ELR (cell line): ENCODE measurements around the gene NR2F2.

ENCODE experiments used
- DNase-seq: peaks from one replicate; pipeline ENCODE4 v3.0.0-alpha.2; 2015; ENCODE audit warnings: low read depth

NR2F2 gene

DNA sequence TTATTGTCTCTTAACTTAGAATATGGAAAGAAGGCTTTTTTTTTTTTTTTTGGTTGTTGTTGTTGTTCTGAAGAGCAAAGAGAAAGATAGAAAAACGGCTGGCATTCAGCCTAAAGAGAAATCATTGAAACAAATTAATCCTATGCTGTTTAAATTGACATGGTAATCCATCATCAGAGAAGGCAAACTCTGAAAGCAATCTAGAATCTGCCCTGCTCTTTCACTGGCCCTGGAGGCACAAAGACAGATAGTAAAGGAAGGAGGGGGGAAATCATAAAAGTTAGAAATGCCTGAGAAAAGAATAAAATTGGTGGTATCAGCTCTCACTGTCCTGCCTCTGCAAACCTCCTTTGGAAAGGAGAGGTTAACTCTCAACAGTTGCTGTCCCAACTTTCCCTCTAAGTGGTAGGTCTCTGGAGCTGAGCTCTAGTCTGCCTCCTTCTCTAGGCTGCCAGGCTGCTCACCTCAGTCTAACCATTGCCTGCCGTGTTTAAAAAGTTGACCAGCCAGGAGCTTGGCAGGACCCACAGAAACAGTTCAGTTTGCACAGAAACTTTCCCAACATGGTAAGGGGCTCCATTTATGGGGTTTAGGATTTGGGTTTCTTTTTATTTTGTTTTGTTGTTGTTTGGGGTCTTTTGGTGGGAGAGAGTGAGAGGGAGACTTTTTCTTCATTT lies 13.4 kb upstream of the NR2F2 start:
- no peak for DNase-seq

DNA sequence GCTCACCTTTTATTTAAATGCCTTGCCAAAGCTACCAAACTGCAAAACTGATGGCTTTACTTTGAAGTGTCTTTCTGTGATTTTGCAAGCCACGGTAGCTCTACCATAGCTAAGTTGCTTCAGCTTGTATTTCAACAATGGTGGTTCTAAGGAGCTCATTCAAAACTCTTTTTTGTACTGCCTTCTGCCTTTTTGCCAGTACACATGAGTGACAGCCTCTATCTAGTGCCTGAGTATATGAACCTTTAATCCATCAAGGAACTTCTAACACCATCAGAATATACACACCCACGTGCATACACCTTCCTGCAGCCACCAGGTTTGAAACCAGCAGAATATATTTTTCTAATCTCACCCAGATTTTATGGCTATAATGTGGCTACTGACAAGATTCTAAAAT lies 10.4 kb upstream of the NR2F2 start:
- no peak for DNase-seq

DNA sequence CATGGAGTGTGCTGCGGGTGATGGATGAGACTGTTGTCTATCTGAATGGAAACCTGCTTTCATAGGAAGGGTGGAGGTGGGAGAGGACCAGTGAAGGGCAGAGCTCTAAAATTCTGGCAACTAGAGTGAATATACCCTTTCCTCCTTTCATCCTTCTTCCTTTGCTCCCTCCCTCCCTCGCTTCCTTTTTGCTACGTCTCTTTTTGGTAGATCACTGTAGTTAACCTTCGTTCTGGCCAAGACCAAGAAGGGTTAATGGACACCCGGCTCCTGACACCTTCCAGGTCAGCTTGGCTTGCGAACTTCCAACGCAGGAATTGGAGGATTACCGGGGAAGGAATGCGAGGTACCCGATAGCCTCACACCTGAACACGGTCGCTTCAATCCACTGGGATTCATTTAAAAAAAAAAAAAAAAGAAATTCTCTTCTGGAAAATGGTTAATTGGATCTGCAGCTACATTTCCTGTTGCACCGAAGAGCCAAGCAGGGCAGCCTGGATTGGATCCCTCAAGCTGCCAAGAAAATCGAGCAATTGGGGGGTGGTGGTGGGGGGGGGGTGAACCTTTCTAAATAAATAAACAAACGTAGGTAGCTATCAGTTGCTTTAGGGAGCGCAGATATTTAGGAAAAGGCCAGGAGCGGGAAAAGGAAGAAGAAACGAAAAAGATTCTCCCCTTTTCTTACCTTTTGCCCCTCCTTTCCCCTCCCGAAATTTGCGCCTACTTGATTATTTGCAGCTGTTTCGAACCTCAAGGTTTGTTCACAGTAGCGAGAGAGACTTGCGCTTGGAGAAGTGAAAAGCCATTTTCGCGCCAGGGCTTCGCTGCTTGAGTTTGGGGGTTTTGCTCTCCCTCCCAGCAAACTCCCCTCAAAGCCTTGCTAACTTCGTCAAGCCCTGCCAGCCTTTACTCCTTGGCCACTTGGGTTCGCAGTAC lies 9.5 kb upstream of the NR2F2 start:
- DNase-seq: no peak

DNA sequence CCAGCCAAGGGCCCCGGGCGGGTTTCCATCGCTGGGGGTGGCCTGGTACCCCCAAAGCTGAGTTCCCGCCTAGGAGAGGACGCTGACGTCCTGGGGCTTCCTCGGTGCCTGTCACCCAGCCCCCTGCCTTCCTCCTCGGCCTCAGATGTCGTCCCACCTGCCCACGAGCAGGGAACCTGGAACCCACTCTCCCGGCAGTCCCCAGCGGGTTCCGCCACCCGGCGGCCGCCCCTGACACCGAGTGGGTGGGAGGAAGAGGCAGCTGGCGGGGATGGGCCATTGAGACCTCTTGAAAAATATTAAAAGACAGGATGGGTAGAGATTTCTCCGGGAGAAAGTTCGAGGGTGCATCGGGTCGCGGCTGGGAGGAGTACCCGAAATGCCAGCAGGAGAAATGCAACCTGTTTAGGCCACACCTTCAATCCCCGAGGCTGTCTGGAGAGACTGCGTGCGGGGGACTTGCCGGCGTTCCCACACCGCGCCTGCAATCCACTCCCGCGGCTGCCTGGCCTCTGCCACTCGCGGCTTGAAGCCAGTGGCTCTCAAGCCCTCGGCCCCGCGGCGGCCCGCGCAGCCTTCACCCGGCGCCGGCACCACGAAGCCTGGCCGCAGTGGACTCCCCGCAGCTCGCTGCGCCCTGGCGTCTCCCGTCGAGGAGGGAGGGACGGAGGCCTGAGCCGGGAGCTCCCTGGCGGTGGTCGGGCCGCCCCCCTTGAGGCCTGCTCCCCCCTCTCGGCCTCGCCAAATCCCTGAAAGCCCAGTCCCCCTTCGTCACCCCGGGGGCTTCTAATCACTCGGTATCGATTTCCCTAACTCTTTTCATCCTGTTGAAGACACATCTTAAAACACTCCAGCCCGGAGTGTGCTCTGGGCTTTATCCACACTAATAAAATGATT lies 8.6 kb upstream of the NR2F2 start:
- peak; percentile 37 for DNase-seq

DNA sequence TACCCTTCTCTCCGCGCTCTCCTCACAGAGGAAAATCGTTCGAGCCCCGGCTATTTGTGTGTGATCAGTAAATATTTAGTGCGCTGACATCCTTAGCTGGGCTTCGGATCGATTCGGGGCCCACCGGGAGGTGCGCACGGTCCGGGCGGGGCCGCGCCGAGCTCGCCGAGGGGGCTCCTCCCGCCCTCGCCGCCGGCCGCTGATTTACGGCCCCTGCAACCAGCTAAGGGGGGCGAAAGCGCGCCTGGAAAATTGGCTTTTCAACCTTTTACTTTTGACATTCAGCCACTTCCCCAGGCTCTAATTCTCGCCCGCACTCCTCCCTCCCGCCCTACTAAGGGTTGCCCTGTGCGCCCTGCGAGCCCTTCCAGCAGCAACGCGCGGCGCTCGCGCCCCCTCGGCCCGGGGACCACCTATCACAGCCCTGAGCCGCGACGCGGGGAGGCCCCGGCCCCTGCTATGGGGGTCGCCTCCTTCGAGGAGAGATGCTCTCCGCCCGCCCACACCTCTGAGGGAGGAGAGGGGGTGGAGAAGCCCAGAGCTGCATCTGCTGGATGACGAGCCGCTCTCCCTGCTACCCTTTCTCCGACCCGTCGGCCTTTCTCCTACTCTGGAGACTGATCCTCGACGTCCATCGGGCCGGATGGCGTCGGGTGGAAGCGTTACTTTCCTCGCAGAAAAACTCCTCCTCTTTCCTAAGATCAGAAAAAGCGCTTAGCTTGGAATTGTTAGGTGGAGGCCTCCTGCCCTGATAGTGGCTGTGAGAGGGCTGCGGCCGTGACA lies 7.8 kb upstream of the NR2F2 start:
- DNase-seq: no peak

DNA sequence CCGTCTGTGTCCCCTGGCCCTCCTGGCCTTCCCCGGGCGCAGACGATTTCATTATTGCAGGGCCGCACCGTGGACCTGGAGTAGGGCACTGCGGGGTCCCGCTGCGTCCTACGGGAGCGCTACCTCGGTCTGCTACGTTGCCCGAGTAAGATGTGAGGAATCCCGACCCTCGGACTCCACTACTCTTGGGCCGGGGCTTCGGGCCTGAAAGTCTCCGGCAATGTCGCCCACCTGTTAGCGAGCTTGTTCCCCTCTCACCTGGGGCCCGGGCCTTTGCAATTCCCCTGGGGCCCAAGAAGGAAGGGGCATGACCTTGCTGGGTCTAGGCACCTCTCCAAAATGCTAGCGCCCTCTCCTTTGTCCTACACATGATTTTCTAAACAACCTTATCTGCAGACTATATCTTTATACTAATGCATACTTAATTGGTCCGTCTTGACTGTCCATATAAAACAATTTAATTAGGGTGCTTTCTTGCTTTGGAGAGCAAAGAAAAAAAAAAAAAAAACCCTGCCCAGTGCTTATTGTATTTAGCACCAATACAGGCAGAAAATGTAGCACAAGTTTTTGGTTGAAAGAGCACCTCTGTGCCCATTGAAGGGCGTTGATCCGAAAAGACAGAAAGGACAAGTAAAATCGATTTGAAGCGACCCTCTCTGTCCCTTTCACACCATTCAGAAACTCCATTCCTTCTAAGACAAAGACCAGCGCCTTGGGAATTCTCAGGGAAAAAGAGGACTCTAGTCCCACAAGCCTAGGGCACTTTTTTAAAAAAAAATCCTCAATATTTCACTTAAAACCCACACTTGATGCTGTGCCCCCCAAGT lies 7.0 kb upstream of the NR2F2 start:
- DNase-seq: no peak

DNA sequence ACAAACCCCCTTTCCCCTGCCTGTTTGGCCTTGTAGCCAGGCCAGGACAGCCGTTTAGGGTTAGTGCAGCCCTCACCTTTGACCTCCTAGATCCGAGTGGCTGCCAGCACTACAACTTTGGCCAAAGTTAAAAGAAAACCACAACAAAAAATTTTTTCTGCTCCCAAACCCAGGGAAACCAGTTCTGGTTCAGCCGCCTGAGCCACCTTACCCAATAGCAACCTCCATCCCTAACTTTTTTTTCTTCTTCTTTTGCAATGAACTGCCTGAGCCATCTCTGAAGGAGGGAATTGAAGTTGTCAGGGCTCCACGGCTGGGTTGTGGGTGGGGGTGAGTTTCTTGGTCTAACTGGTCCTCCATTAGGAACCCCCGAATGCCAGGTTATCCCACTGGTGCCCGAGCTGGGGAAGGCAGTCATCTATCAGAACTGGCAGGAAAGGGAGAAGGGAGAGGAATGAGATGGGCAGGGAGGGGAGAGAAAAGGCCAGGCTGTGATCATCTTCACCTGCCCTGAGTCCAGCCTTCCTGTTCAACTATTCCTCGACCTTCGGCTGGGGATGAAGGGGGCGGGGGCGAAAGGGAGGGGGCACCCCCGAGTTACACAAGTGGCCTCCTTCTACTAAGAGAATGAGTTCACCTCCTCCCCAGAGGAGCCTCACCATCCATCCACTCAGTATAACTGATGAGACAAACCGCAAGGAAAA lies 6.2 kb upstream of the NR2F2 start:
- peak; percentile 23 for DNase-seq

DNA sequence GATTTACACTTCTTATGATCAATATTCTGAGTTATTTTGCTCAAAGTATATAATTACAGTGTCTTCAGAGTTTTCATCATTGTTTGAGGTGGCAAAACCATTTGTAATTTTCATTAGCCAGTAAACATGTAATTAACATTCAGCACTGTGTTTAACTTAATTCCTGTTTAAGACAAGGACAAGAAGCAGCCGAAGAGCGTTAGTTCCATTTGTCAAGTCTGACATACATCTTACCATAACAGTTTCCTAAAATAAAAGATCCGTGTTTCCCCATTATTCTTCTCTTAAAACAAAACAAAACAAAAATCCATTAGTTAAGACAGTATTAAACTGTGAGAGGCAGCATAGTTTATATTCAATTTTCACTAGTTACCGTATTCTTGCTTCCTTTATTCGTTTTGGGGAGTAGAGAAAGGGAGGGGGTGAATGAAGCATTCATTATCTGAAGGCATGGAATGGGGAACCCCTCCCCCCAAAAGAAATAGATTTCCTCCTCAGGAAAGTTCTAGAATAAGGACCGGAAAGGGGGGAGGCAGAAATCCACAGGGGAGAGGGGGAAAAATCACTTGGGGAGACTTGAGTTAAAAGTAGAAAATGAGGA lies 5.5 kb upstream of the NR2F2 start:
- no peak for DNase-seq

DNA sequence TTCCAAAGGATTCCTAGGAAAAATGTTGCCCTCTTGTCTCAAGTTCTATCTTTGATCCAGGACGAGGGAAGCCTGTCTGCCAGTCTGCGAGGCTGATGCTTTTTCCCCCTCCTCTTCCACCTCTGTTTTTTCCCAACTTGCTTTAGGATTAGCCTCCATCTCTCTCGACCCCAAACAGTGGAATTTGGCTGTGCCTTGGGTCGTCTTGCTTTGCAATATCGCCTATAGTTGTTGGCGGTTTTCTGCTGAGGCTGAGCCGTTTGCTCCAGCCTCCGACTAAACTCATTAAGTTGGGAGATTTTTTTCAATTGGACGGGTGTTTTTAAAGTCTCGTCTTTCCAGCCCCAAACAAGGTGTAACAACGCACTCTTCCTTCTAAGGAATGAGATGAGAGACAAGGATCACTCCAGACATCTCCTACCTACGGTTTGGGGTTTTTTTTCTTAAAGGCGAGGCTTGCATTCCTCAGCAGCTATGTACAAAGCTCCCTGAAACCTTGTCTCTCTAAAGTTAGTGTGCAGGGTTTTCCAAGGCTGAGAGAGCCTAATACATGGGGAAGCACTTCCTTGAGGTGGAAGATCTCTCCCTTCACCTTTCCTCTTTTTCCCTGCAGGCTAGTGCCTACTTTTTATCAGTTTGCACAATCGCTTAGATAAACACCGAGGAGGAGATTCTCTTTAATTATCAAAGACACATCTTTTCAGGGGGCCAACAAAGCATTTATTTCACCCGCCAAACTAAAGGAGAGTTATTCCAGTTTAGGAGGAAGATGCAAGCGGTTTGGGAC lies 4.8 kb upstream of the NR2F2 start:
- peak; percentile 61 for DNase-seq

DNA sequence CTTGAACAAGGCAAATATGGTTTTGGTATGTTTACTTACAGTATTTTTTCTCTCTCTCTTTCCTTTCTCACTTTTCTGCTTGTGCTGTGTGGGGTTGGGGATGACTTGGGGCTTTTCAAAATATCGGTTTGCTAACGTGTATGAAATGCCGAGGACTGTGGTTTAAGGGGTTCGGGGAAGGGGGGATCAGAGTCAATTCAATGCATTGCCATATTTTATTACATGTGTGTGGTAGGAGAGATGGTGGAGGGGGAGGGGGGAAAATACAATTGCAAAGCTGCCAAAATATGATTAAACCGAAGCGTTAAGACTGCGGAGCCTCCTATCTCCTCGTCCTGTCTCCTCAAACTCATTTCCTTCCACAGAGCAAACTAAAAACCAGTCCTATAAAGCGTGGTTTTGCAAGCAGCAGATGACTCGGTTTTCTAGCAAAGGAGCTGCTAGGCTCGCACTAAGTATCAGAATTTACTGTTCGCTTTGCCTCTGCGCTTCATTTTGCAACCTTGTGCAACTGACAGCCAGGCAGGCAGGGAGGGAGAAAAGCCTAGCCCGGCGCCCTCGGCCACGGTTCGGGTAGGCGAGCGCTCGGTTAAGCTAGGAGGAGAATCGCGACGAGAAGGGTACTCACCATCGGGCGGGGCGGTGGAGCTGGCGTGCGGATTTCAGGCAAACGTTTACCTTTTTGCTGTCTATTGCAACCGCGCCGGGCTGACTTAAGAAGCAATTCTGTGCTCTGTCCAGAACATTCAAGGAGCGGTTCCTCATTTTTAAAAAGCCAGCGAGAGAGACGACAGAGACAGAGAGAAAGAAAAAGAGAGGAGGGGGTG lies 4.0 kb upstream of the NR2F2 start:
- peak; percentile 69 for DNase-seq

DNA sequence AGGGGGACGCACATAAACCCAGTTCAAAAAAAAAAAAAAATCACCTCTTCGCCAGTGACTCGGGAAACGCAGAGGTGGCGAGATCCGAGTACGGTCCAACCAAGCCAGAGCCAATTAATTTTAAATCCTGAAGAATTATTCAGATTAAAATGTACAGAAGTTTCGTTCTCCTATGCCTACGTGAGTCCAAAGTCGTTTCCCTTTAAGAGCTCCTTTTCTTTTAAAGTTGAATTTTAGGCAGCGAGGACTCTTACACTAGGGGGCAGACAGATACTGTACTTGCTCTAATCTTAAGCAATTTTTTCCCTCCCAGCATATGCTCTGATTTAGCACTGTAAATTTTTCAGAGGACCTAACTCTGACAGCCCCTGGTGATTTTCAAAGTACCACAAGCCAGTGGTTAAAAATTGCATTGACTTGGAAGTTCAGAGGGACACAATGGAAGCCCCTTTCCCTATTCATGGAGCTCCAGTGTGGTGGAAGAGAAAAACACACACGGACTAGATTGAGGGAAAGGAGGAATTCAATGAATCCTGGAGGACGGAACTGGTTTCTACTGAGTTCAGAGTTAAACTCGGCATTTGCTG lies 3.3 kb upstream of the NR2F2 start:
- peak; percentile 93 for DNase-seq

DNA sequence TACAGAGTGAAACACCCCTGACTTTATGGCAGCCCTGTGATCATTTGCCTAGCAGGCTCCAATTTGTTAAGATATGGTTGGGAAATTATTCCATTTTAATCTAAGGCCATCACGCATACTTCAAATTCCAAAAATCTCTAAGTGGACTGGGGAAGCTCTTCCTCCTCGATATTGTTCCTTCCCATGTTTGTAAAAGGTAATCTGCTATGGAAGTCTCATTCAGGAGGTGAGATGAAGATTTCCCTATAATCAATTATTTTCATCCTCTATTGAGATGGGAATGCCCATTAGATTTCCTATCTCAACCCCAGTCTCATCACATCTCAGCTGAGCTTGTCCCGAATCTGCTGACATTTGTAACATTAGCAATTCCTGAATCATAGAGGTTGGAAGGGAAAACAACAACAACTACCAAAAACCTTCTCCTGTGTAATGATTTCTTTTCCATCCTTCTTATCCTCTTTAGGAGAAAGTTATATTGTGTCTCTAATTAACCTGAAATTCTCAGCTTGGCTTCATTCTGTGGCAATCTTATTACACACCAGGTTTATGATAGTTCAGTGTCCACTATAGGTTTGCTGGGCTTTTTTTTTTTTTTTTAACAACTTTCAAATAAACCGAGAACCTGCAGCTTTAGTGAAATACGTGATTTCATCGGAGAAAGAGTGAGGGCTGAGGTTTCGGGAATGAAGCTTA lies 2.2 kb upstream of the NR2F2 start:
- DNase-seq: peak; percentile 51

DNA sequence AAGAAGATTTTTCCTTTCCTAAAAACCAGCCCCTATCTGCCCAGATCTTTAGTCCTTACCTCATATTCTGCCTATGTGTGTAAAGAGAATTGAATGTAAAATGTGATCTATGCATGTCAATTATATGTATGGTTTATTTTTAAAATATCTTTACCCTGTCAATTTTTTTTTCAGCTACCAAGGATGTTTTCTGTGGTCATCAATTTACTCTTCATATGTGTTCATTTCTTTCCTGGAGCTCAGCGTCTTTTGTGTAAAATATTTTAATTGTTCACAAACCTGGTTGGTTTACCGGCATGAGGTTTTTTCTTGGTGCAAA lies 1.7 kb upstream of the NR2F2 start:
- no peak for DNase-seq

DNA sequence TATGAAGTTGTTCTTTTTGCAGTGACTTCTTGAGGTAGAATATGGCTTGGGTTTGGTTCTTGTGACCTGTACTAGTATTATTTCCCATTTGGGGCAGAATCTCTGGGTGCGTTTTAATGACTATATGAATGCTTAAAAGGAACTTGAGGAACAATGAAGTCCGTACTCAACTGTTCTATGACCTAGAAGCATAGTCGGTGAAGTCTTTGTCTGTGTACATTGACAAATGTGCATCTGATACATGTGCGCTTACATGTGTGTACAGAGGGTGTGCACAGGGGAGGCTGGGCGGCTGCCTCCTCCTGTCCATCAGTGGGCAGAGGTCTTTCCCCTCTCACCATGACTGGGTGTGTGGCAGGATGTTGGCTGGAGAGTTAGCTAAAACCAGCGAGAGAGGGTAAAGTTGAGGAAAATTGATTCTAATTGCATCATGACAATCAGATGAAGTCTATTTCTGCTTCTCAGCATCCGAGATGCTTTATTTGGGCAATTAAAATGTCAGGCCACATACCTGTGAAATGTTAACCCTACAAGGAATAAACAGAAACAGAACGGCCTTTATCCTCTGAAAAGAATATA lies 1.0 kb upstream of the NR2F2 start:
- peak; percentile 37 for DNase-seq

DNA sequence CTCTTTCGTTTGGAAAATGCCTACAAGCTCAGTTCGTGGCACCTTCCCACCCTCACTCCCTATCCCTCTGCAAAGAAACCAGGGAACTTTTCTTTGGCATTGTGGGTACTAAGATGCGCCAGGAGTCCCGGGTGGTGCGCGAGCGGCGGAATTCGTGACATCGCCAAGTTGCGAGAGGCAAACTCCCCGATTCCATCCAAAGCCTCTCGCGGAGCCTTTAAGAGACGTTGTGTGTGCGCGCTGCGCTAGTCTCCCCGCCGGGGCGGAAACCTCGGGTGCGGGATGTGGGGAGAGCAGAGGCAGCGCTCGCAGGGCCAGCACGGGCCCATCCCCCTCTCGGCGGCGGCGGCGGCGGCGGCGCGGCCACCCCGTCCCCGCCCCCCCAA lies 443 bp upstream of the NR2F2 start:
- DNase-seq: peak; percentile 89

DNA sequence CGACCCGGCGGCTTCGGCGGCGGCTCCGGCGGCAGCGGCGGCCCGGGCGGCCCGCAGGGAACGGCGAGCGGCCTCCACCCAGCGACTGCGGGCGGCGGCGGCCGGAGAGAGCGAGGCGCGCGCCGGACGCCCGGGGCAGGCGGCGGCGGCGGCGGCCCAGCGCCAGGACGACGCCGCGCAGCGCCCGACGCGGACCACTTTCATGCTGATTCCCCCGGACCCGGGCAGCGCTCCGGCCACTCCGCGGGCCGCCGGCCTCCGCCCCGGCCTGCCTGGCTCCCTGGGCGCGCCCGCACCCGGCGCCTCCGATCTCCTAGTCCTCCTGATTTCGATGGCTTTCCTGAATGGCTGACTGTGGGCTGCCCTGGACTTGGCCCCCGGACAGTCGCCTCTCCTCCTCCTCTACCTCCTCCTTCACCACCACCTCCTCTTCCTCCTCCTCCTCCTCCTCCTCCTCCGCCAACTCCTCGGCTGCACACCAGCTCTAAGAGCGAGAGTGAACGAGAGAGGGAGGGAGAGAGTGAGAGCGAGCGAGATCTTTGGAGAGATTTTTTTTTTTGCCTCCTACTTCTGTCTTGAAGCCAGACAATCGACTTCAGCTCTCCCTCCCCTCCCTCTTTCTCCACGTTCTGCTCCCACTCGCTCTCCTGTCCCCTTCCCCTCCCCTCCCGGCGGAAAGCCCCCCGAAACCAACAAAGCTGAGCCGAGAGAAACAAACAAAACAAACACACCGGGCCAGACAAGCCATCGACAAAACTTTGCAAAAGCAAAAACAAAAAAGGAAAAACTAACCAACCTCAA lies 844 bp downstream of the NR2F2 start:
- DNase-seq: peak; percentile 54
